DND-41 (cell line): ENCODE data around the gene ITGAV.

Experiments
- ATAC-seq: fragments of 200-7000 bp; cut with Tn5 transposase; 3 replicates; pipeline ENCODE4 v1.9.1; 2021; ENCODE audit warnings: low read depth; ENCODE audit not compliant: insufficient read depth
- DNase-seq: peaks from one replicate; pipeline ENCODE4 v3.0.0-alpha.2; 2020
- H2AFZ ChIP-seq: 2 replicates; pipeline ENCODE4 v1.6.0; 2012; ENCODE audit warnings: low read depth, low read length
- H3K27ac ChIP-seq: 2 replicates; pipeline ENCODE4 v1.5.1; 2012; ENCODE audit warnings: low read length, inconsistent platforms
- H3K27me3 ChIP-seq: fragments of 200-600 bp; sonication (generic); 2 replicates; pipeline ENCODE4 v1.6.0; 2012; ENCODE audit warnings: low read length, mild to moderate bottlenecking, inconsistent platforms; ENCODE audit not compliant: insufficient read depth, poor library complexity
- H3K36me3 ChIP-seq: 2 replicates; pipeline ENCODE4 v1.5.1; 2012; ENCODE audit warnings: low read length, inconsistent platforms; ENCODE audit not compliant: insufficient read depth
- H3K4me1 ChIP-seq: 2 replicates; pipeline ENCODE4 v1.5.1; 2012; ENCODE audit warnings: mild to moderate bottlenecking, low read length; ENCODE audit not compliant: insufficient read depth
- H3K4me2 ChIP-seq: 2 replicates; pipeline ENCODE4 v1.6.0; 2012; ENCODE audit warnings: mild to moderate bottlenecking, moderate library complexity, low read length, inconsistent platforms; ENCODE audit not compliant: insufficient read depth
- H3K4me3 ChIP-seq, 2 experiments: fragments of 200-600 bp in 1 of 2; shearing (Covaris generic) in 1 of 2; 2 replicates each; pipeline ENCODE4 v1.5.1; 2012 to 2016; ENCODE audit warnings: inconsistent platforms in 2 of 2, low read length in 2 of 2, mild to moderate bottlenecking in 2 of 2, low read depth in 1 of 2, moderate library complexity in 1 of 2
- H3K79me2 ChIP-seq: 2 replicates; pipeline ENCODE4 v1.6.0; 2012; ENCODE audit warnings: low read length, inconsistent platforms; ENCODE audit not compliant: insufficient read depth
- H3K9ac ChIP-seq: 2 replicates; pipeline ENCODE4 v1.6.0; 2012; ENCODE audit warnings: low read depth, mild to moderate bottlenecking, inconsistent platforms, low read length, moderate library complexity
- H3K9me3 ChIP-seq: 2 replicates; pipeline ENCODE4 v1.5.1; 2012; ENCODE audit warnings: low read length, moderate library complexity, mild to moderate bottlenecking, inconsistent platforms; ENCODE audit not compliant: insufficient read depth, severe bottlenecking
- H4K20me1 ChIP-seq: 2 replicates; pipeline ENCODE4 v1.6.0; 2012; ENCODE audit warnings: low read length; ENCODE audit not compliant: insufficient read depth
- CTCF ChIP-seq: IDR thresholded peaks from 2 replicates; pipeline ENCODE4 v1.5.1; 2012; ENCODE audit warnings: borderline replicate concordance, low read length, moderate library complexity, mild to moderate bottlenecking; ENCODE audit not compliant: poor library complexity, severe bottlenecking; ENCODE audit errors: extremely low read depth
- EZH2 ChIP-seq: IDR thresholded peaks from 3 replicates; pipeline ENCODE4 v1.6.1; 2012; ENCODE audit warnings: borderline replicate concordance, low read depth, mild to moderate bottlenecking, moderate library complexity, low read length, inconsistent platforms; ENCODE audit not compliant: severe bottlenecking

Gene ITGAV

GRCh38 chr2:186724736-186725135 is 134.9 kb downstream of the ITGAV start:
- Histone ChIP-seq H3K27me3 (no peaks in the 10 kb centered on the region), H3K27ac (no peak overlapping the region), H3K36me3 (no peaks in the 10 kb centered on the region), H3K9ac (no peak overlapping the region), H3K79me2 (no peaks in the 10 kb centered on the region), H2AFZ (no peak overlapping the region), H4K20me1 (no peaks in the 10 kb centered on the region), H3K9me3 (no peaks in the 10 kb centered on the region), H3K4me3 (no peak overlapping the region), H3K4me1 (no peaks in the 10 kb centered on the region), H3K4me2 (no peak overlapping the region)
- no peak for TF ChIP-seq CTCF
- TF ChIP-seq EZH2: no peak
- ATAC-seq (no peak), DNase-seq (no peak)

DNA sequence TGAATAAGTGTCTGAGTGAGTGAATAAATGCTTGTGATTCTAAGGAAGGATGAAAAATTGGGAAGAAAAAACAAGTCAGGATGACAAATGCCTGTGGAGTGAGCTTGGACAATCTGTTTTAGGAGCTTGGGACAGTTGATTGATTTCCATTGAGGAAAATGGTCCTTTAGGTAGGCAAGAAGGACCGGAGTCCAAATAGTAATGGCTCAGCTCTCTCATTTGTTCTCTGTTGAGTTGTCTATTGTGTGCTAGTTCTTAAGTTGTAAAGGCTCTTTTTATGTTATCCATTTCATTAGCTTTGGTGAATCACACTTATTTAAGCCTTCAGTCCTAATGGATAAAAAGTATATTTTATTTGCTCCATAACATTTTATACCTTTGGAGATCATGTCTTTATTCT is 135.9 kb downstream of the ITGAV start:
- DNase-seq: no peak

GRCh38 chr2:186726938-186727337 is 137.1 kb downstream of the ITGAV start:
- Histone ChIP-seq H3K9ac (no peak overlapping the region), H3K27me3 (no peaks in the 10 kb centered on the region), H3K9me3 (no peaks in the 10 kb centered on the region), H3K36me3 (no peaks in the 10 kb centered on the region), H3K4me2 (no peak overlapping the region), H3K4me3 (no peak overlapping the region), H4K20me1 (no peaks in the 10 kb centered on the region), H3K4me1 (no peaks in the 10 kb centered on the region), H3K27ac (no peak overlapping the region), H3K79me2 (no peaks in the 10 kb centered on the region), H2AFZ (no peak overlapping the region)
- ATAC-seq (no peak), DNase-seq (no peak)
- no peak for TF ChIP-seq CTCF
- no peak for TF ChIP-seq EZH2

More for the DNA sequence above, 135.9 kb downstream of the ITGAV start:
- TF ChIP-seq EZH2 (no peak), CTCF (no peak)
- no peak for ATAC-seq
- no peak overlapping the region for H3K9ac ChIP-seq
- no peaks in the 10 kb centered on the region for H3K36me3 ChIP-seq
- no peak overlapping the region for H3K27ac ChIP-seq
- H2AFZ ChIP-seq: no peak overlapping the region
- H3K9me3 ChIP-seq: no peaks in the 10 kb centered on the region
- no peaks in the 10 kb centered on the region for H3K79me2 ChIP-seq
- no peaks in the 10 kb centered on the region for H3K27me3 ChIP-seq
- no peaks in the 10 kb centered on the region for H4K20me1 ChIP-seq
- H3K4me2 ChIP-seq: no peak overlapping the region
- H3K4me3 ChIP-seq: no peak overlapping the region
- no peaks in the 10 kb centered on the region for H3K4me1 ChIP-seq

- Histone ChIP-seq H3K4me2 (no peak overlapping the region), H3K4me1 (no peaks in the 10 kb centered on the region), H3K27ac (no peak overlapping the region), H3K4me3 (no peak overlapping the region), H3K27me3 (no peaks in the 10 kb centered on the region), H2AFZ (no peak overlapping the region), H3K9ac (no peak overlapping the region), H3K9me3 (peaks cover 3% of the 10 kb centered on the region), H4K20me1 (no peaks in the 10 kb centered on the region), H3K79me2 (no peaks in the 10 kb centered on the region), H3K36me3 (no peaks in the 10 kb centered on the region)
- DNase-seq: no peak
- TF ChIP-seq EZH2: no peak
- no peak for TF ChIP-seq CTCF
- no peak for ATAC-seq
Observed at GRCh38 chr2:186728631-186729030, 138.8 kb downstream of the ITGAV start.
